ENCODE results near the gene VPS8.

Gene VPS8

DNA sequence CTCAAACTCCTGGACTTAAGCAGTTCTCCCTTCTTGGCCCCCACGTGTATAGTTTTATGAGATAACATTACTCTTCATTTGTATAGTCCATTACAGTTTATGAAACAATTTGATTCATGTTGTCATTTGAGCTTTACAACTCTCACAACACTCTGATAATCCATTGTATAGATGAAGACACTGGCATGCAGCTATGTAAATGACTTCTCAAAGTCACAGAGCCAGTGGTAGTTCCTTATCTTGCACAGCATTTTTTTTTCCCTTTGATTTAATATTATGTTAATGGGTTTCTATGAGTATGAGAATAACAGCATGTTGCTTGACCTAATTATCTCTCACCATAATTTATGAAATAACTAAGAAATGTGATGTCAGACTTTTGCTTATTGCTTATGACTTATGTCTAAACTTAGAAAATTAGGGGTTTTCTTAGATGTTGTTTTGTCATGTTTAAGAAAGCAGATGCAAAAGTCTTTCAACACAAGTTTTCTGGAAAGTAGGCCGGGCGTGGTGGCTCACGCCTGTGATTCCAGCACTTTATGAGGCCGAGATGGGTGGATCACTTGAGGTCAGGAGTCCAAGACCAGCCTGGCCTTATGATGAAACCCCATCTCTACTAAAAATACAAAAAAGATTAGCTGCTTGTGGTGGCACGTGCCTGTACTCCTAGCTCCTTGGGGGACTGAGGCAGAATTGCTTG, 13.3 kb downstream of the VPS8 start:
- no peak overlapping the region for H3K4me3 ChIP-seq (ENCODE audit: insufficient read depth, low read depth, low read length)
- 88 to 95% methylated on average over 6 of the region's 6 CpGs for WGBS, 2 experiments
- no peaks in the 10 kb centered on the region for H3K27me3 ChIP-seq (ENCODE audit: control insufficient read depth, insufficient read depth, low read length, poor library complexity, severe bottlenecking)
- no peaks in the 10 kb centered on the region for H3K4me1 ChIP-seq (ENCODE audit: control insufficient read depth, insufficient read depth, low read length)
- H3K36me3 ChIP-seq (ENCODE audit: control insufficient read depth, insufficient read depth, low read length): no peaks in the 10 kb centered on the region
- no peaks in the 10 kb centered on the region for H3K9me3 ChIP-seq (ENCODE audit: control insufficient read depth, low read length)
- no peak overlapping the region for H3K27ac ChIP-seq (ENCODE audit: insufficient read depth, low read depth, low read length, poor library complexity, severe bottlenecking)

DNA sequence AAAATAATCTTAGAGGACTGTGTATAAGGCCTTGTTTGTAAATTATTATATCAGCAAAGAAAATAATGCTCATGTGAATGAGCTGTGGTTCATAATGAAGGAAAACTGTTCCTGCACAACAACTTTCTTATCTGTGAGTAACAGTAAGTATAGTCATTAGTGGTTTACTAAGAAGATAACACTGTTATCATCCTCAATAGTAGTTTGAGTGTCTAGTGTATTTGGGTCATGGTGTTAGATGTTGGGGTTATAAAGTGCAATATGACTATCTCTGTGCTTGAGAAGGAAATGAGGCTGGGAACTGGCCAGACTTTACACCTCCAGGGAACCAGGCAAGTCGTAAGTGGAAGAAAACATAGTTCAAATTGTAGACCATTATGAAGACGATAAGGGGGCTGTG, 15.6 kb downstream of the VPS8 start:
- Histone ChIP-seq H3K27ac (ENCODE audit: insufficient read depth, low read depth, low read length, poor library complexity, severe bottlenecking) (no peak overlapping the region), H3K27me3 (ENCODE audit: control insufficient read depth, insufficient read depth, low read length, poor library complexity, severe bottlenecking) (no peaks in the 10 kb centered on the region), H3K36me3 (ENCODE audit: control insufficient read depth, insufficient read depth, low read length) (no peaks in the 10 kb centered on the region), H3K4me1 (ENCODE audit: control insufficient read depth, insufficient read depth, low read length) (no peaks in the 10 kb centered on the region), H3K4me3 (ENCODE audit: insufficient read depth, low read depth, low read length) (no peak overlapping the region), H3K9me3 (ENCODE audit: control insufficient read depth, low read length) (no peaks in the 10 kb centered on the region)
- 91 to 92% methylated on average over 2 of the region's 2 CpGs for WGBS, 2 experiments

DNA sequence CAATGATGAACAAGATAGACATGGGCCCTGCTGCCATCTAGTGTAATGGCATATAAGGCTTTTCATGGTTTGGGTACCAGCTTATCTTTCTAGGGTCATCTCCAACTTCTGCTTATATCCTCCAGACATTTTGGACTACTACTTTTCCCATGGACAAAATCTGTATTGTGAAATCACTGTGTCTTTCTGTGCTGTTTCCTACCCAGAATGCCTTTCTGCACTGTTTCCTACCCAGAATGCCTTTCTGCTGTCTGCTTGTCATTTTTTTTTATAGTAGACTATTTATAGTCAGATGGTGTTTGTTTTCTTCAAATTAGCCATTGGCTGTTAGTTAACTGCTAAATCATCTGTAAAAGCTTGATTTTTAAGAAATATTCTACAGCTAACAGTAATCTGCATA, 20.1 kb downstream of the VPS8 start:
- H3K27me3 ChIP-seq (ENCODE audit: control insufficient read depth, insufficient read depth, low read length, poor library complexity, severe bottlenecking): no peaks in the 10 kb centered on the region
- H3K27ac ChIP-seq (ENCODE audit: insufficient read depth, low read depth, low read length, poor library complexity, severe bottlenecking): no peak overlapping the region
- no peak overlapping the region for H3K4me3 ChIP-seq (ENCODE audit: insufficient read depth, low read depth, low read length)
- peaks cover 4% of the 10 kb centered on the region for H3K36me3 ChIP-seq (ENCODE audit: control insufficient read depth, insufficient read depth, low read length)
- H3K9me3 ChIP-seq (ENCODE audit: control insufficient read depth, low read length): no peaks in the 10 kb centered on the region
- no peaks in the 10 kb centered on the region for H3K4me1 ChIP-seq (ENCODE audit: control insufficient read depth, insufficient read depth, low read length)

DNA sequence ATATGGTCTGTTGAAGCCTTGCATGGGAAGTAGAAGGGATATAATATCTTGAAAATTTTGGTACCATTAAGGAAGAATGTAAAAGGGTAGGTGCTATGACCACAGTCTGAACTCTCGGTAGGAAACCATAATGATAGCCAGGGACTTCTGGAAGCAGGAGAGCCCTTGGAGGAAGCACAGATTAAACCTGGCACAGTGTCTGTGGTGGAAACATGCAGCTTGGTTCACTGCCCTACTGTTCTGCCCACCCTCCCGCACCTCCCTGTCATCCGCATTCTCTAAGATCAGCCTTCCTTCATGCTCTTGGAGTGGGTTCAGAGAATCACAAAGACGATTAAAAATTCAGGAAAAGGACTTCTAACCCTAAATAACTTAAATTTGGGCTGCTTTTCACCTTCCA, 20.9 kb downstream of the VPS8 start:
- Histone ChIP-seq H3K27me3 (ENCODE audit: control insufficient read depth, insufficient read depth, low read length, poor library complexity, severe bottlenecking) (no peaks in the 10 kb centered on the region), H3K9me3 (ENCODE audit: control insufficient read depth, low read length) (no peaks in the 10 kb centered on the region), H3K4me3 (ENCODE audit: insufficient read depth, low read depth, low read length) (no peak overlapping the region), H3K4me1 (ENCODE audit: control insufficient read depth, insufficient read depth, low read length) (no peaks in the 10 kb centered on the region), H3K27ac (ENCODE audit: insufficient read depth, low read depth, low read length, poor library complexity, severe bottlenecking) (no peak overlapping the region), H3K36me3 (ENCODE audit: control insufficient read depth, insufficient read depth, low read length) (peaks cover 4% of the 10 kb centered on the region)
- WGBS, 2 experiments: 93 to 98% methylated on average over 3 to 4 of the region's 4 CpGs

DNA sequence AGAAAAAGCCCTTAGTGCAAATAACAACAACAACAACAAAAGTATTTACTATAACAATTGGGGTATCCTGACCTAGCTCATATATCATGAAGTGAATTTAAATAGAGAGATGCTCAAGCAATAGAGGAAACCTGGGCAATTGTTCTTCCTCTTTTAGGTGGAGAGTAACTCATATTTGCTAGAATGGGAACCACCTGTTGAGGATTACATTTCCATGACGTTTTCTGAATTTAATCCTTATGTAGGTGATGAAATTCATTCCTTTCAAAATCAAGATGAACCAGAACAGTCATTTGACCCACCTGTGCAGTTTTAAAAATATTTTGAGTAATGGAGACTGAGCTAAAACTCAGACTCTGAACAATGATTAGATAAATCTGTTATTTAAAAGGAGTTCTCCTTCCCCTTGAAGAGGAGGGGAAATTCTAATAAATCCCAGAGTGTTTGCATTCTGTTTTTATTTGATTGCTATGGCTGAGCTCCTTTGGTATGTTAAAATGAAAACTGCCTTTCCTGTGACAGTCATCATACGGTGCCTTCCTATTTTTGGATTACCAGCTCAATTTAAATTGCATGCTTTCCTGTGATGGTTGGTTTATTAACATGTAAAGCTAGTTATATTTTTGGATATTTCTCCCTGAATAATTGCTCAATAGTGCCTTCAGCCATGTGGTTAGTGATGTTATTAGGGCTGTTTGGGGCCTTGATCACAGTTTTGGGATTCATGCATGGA, 24.3 kb downstream of the VPS8 start:
- Histone ChIP-seq H3K4me1 (ENCODE audit: control insufficient read depth, insufficient read depth, low read length) (no peaks in the 10 kb centered on the region), H3K27ac (ENCODE audit: insufficient read depth, low read depth, low read length, poor library complexity, severe bottlenecking) (no peak overlapping the region), H3K27me3 (ENCODE audit: control insufficient read depth, insufficient read depth, low read length, poor library complexity, severe bottlenecking) (no peaks in the 10 kb centered on the region), H3K36me3 (ENCODE audit: control insufficient read depth, insufficient read depth, low read length) (peaks cover 4% of the 10 kb centered on the region), H3K9me3 (ENCODE audit: control insufficient read depth, low read length) (no peaks in the 10 kb centered on the region), H3K4me3 (ENCODE audit: insufficient read depth, low read depth, low read length) (no peak overlapping the region)
- 81 to 91% methylated on average over 2 of the region's 2 CpGs for WGBS, 2 experiments

DNA sequence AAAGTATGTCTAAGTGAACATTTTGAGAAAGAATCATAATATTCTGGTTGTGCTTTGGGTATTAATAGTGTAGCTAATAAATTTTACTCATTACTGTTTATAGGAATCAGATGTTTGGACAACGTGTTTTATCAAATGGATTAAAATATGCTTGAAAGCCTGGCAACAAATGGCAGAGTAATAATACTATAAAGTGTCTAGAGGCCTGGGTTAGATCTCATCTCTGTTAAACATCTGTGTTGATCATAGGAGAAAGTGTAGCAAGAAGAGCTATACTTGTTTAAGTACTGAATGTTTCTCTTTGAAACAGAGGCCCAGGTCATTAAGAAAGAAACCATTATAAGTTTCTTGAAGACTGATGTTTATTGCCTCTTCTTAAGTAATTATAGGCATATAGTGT, 30.5 kb downstream of the VPS8 start:
- Histone ChIP-seq H3K27me3 (ENCODE audit: control insufficient read depth, insufficient read depth, low read length, poor library complexity, severe bottlenecking) (no peaks in the 10 kb centered on the region), H3K9me3 (ENCODE audit: control insufficient read depth, low read length) (no peaks in the 10 kb centered on the region), H3K4me3 (ENCODE audit: insufficient read depth, low read depth, low read length) (no peak overlapping the region), H3K27ac (ENCODE audit: insufficient read depth, low read depth, low read length, poor library complexity, severe bottlenecking) (no peak overlapping the region), H3K4me1 (ENCODE audit: control insufficient read depth, insufficient read depth, low read length) (no peaks in the 10 kb centered on the region), H3K36me3 (ENCODE audit: control insufficient read depth, insufficient read depth, low read length) (no peaks in the 10 kb centered on the region)
- WGBS, 2 experiments: 83 to 96% methylated on average over 1 of the region's 1 CpG

DNA sequence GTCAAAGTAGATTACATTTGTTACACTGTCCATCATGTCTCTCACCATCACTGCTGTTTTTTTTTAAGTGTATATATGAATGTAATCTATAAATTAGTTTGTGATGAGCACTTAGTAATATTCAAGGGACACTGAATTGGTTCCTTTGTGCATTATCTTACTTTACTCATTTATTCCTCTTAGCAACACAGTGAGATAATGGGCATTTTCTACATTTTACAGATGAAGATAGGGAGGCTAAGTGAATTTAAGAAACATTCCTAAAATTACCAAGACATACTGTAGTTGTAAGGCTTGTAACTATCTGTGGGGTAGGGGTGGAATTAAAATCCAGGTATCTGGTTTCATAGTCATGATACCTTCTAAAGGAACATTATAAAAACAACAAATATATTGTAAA, 33.9 kb downstream of the VPS8 start:
- no peaks in the 10 kb centered on the region for H3K36me3 ChIP-seq (ENCODE audit: control insufficient read depth, insufficient read depth, low read length)
- H3K4me1 ChIP-seq (ENCODE audit: control insufficient read depth, insufficient read depth, low read length): no peaks in the 10 kb centered on the region
- H3K27ac ChIP-seq (ENCODE audit: insufficient read depth, low read depth, low read length, poor library complexity, severe bottlenecking): no peak overlapping the region
- no peaks in the 10 kb centered on the region for H3K9me3 ChIP-seq (ENCODE audit: control insufficient read depth, low read length)
- no peaks in the 10 kb centered on the region for H3K27me3 ChIP-seq (ENCODE audit: control insufficient read depth, insufficient read depth, low read length, poor library complexity, severe bottlenecking)
- H3K4me3 ChIP-seq (ENCODE audit: insufficient read depth, low read depth, low read length): no peak overlapping the region

DNA sequence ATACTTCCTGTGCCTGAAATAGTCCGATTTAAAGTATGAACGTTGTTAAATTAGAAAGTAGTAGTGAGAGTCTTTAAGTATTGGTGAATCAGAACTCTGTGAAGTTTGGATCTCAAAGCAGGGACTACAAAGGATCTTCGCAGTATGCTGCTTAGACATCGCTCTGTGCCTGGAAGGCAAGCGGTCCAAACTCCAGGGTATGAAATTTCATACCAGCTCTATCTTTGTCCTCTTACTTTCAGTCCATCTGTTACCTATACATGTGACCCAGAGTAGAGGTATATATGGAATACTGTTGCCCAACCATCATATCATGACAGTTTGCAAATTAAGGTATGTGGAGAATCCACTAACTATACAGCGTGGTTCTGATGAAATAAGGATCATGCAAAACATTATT, 34.5 kb downstream of the VPS8 start:
- Histone ChIP-seq H3K36me3 (ENCODE audit: control insufficient read depth, insufficient read depth, low read length) (no peaks in the 10 kb centered on the region), H3K9me3 (ENCODE audit: control insufficient read depth, low read length) (no peaks in the 10 kb centered on the region), H3K27ac (ENCODE audit: insufficient read depth, low read depth, low read length, poor library complexity, severe bottlenecking) (no peak overlapping the region), H3K4me1 (ENCODE audit: control insufficient read depth, insufficient read depth, low read length) (no peaks in the 10 kb centered on the region), H3K27me3 (ENCODE audit: control insufficient read depth, insufficient read depth, low read length, poor library complexity, severe bottlenecking) (no peaks in the 10 kb centered on the region), H3K4me3 (ENCODE audit: insufficient read depth, low read depth, low read length) (no peak overlapping the region)
- WGBS, 2 experiments: 92 to 93% methylated on average over 6 of the region's 6 CpGs

DNA sequence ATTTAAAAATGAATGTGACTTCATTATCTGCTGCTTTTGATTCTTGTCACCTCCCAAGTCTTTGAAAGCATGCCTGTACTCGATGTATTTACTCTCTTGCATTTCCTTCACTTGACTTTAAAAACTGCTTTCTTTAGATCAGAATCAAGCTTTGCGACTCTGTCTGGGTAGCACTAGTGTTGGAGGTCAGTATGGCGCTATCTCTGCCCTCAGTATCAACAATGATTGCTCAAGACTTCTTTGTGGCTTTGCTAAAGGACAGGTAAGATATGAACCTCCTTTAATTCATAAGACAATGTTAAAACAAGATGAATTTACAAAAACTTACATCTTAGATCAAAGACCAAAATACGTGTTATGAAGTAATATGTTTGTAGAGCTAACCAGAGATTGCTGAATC, 37.0 kb downstream of the VPS8 start:
- no peak overlapping the region for H3K27ac ChIP-seq (ENCODE audit: insufficient read depth, low read depth, low read length, poor library complexity, severe bottlenecking)
- no peaks in the 10 kb centered on the region for H3K27me3 ChIP-seq (ENCODE audit: control insufficient read depth, insufficient read depth, low read length, poor library complexity, severe bottlenecking)
- H3K36me3 ChIP-seq (ENCODE audit: control insufficient read depth, insufficient read depth, low read length): no peaks in the 10 kb centered on the region
- no peaks in the 10 kb centered on the region for H3K9me3 ChIP-seq (ENCODE audit: control insufficient read depth, low read length)
- H3K4me1 ChIP-seq (ENCODE audit: control insufficient read depth, insufficient read depth, low read length): no peaks in the 10 kb centered on the region
- 97 to 100% methylated on average over 4 of the region's 4 CpGs for WGBS, 2 experiments
- no peak overlapping the region for H3K4me3 ChIP-seq (ENCODE audit: insufficient read depth, low read depth, low read length)

DNA sequence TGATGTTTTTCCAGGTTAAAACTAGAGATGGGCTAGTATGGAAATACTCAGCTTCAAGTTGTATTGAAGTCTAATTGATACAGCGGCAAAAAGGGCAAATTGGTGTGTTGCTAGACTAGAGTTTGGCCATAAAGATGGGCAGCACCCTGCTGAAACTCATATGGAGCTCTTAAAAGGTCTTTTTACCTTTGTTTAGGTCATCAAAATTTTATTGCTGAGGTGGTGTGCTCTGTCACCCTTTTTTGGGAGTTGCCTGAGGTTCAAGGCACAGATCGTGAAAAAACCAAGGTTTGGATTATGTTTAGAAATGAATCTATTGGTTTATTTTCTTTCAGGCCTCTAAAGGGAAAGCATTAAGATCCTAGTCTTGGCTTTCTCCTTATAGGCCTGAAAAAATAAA, 38.2 kb downstream of the VPS8 start:
- H3K4me1 ChIP-seq (ENCODE audit: control insufficient read depth, insufficient read depth, low read length): no peaks in the 10 kb centered on the region
- peaks cover 8% of the 10 kb centered on the region for H3K36me3 ChIP-seq (ENCODE audit: control insufficient read depth, insufficient read depth, low read length)
- no peak overlapping the region for H3K27ac ChIP-seq (ENCODE audit: insufficient read depth, low read depth, low read length, poor library complexity, severe bottlenecking)
- H3K4me3 ChIP-seq (ENCODE audit: insufficient read depth, low read depth, low read length): no peak overlapping the region
- no peaks in the 10 kb centered on the region for H3K27me3 ChIP-seq (ENCODE audit: control insufficient read depth, insufficient read depth, low read length, poor library complexity, severe bottlenecking)
- WGBS, 2 experiments: 90 to 96% methylated on average over 2 of the region's 2 CpGs
- H3K9me3 ChIP-seq (ENCODE audit: control insufficient read depth, low read length): no peaks in the 10 kb centered on the region
